DMS53 treated with DMSO at 0.1 percent for 48 hours (cell line): ENCODE measurements around the gene RAB17.

Experiments
- DNase-seq: peaks from one replicate; lab custom pipeline; 2025; ENCODE audit not compliant: unreplicated experiment; lab: John Stamatoyannopoulos, UW

Gene RAB17

GRCh38 chr2:237565974-237566373 is 24.6 kb downstream of the RAB17 start:
- no peak for DNase-seq

DNA sequence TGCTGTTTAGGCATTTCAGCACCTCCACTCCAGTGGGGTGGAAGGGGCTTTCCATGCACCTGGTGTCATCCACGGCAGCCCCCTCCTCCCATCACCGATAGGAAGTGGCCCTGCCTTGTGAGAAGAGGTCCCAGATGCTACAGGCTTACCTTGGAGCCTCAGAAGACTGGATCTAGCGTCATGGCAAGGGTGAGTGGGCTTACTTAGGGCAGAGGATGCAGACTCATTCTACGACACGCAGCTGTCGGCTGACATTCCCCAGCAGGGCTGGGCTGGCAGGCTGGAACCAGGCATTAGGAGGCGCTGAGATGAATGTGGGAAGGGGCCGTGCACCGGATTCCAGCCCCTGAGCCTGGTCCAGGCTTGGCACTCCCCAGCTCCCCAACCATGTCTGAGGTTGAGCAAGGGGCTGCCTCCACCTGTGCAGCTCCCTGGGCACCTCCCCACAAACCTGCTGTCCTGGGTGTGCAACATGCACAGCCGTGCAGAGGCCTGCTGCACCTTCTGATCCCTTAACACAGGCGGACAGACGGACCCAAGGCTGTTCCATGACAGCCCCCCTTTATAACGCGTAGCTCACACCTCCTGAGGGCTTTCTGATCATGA is 25.9 kb downstream of the RAB17 start:
- DNase-seq, result no peak

GRCh38 chr2:237563816-237564215 is 26.7 kb downstream of the RAB17 start:
- DNase-seq, result no peak

- no peak for DNase-seq
Measured at GRCh38 chr2:237561221-237561620, 29.3 kb downstream of the RAB17 start.

GRCh38 chr2:237558961-237559641 is 31.4 kb downstream of the RAB17 start:
- peak; percentile 42 for DNase-seq

- DNase-seq, result no peak
Measured at GRCh38 chr2:237557633-237558015, 32.9 kb downstream of the RAB17 start.

DNA sequence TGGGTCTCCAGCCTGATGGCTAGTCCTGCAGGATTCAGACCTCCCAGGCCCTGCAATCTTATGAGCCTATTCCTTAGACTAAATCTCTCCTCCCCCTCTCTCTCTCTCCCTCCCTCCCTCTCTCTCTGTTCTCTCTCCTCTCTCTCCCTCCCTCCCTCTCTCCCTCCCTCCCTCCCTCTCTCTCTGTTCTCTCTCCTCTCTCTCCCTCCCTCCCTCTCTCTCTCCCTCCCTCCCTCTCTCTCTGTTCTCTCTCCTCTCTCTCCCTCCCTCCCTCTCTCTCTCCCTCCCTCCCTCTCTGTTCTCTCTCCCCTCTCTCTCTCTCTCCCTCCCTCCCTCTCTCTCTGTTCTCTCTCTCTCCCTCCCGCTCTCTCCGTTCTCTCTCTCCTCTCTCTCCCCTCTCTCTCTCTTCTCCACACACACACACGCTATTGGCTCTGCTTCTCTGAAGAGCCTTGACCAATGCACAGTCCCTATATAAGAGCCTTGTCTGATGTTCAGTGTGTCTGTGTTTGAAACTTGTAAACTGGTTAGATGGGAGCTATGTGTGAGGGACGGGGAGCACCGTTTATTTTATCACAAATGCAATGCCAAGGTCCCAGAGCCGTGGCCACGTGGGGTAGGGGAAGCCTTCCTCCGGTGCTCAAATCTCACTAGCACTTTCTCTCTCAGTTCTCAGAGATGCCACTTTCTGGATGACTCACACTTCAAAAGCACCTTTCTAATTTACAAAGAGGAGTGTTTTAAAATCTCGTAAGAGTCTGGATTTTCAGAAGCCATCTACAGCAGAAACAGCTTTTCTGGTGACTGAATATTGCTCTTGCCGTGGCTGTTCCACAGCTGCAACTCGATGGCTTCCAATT is 33.5 kb downstream of the RAB17 start:
- no peak for DNase-seq

DNA sequence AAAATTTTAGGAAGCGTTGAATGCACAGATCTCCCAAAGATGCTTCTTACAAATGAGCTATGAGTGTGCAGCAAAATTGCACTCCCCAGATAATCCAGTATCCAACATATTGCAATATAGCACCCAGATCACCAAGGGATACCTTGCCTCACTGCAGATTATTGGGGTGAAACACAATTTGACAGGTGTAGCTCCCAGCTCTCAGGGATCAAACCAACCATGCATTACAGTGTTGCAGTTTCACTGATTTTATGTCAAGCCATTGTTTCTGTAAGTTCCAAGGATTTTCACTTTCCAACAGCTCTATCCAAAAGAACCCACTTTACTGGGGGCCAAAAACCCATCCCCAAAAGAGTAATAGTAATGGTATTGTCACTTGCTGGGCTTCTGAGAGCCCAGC is 35.0 kb downstream of the RAB17 start:
- DNase-seq, result no peak

DNA sequence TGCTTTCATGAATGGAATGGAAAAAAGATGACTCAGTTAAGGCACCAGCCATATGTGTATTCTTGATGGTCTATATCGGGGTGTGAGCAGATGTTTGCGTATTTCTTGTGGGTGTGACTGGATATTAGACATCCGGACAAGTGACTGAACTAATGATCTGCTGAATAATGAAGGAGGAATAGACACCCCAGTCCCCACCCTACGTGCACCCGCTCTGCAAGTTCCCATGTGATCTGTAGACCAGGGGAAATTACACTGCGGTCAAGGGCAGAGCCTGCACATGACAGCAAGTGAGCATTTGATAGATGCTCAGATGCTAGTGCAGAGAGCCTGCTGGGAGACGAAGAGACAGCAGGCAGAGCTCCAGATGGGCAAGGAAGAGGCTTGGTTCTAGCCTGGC is 36.6 kb downstream of the RAB17 start:
- no peak for DNase-seq

GRCh38 chr2:237552908-237553307 is 37.6 kb downstream of the RAB17 start:
- no peak for DNase-seq

- no peak for DNase-seq
Measured at GRCh38 chr2:237551071-237551574, 39.4 kb downstream of the RAB17 start.

DNA sequence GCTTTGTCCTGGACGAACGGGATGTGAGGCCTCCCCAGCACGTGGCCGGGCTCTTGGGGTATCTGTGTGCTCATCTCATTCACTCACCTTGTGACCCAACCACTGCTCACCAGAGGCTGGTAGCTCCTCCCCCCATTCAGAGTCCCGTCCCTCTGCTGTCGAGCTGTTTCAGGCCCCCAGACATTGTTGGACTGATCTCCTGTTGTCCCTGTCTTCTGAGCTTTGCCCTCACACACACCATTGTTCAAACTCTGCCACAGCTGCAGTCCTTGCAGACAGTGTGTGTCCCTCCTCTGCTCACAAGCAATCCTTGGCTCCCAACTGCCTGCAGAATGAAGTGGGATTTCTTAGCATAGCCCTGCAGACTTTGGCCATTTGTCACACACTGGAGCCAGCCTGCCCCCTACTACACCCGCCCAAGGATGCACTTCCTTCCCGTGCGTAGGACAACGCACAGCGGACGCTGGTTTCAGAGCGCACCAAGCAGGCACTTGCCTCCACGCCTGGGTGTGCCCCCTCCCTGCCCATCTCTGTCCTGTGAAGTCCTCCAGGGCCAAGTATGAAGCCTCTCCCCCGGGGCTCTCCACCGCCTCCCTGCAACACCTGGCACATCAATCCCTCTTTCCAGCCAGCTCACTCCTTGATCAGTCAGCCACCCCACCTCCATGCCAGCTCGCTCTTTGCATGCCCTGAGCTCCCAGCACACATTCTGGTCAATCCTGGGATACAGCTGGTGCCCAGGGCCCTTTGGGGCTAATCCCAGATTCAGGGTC is 40.7 kb downstream of the RAB17 start:
- DNase-seq, result no peak

DNA sequence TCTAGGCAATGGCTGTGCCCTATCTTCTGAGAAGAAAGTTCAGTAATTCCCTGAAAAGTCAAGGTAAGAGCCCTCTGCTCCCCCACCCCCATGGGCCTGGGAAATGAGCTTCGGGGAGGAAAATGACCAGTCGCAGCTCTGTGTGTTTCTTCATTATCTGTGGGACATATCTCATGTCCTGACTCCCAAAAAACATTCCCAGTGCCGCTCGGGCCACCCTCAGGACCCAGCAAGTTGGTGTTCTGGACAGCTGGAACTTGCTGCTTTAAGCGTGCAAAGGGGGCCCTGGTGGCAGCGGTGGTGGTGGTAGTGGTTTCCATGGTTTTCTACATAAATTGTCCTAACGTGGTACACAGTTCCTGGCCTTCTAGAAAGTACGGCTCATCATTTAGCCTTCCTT is 41.3 kb downstream of the RAB17 start:
- no peak for DNase-seq

- no peak for DNase-seq
Measured at GRCh38 chr2:237547841-237548416, 42.6 kb downstream of the RAB17 start.

- DNase-seq, result no peak
Measured at GRCh38 chr2:237546876-237547395, 43.6 kb downstream of the RAB17 start.

- DNase-seq, result no peak
Measured at GRCh38 chr2:237546040-237546875, 44.3 kb downstream of the RAB17 start.

DNA sequence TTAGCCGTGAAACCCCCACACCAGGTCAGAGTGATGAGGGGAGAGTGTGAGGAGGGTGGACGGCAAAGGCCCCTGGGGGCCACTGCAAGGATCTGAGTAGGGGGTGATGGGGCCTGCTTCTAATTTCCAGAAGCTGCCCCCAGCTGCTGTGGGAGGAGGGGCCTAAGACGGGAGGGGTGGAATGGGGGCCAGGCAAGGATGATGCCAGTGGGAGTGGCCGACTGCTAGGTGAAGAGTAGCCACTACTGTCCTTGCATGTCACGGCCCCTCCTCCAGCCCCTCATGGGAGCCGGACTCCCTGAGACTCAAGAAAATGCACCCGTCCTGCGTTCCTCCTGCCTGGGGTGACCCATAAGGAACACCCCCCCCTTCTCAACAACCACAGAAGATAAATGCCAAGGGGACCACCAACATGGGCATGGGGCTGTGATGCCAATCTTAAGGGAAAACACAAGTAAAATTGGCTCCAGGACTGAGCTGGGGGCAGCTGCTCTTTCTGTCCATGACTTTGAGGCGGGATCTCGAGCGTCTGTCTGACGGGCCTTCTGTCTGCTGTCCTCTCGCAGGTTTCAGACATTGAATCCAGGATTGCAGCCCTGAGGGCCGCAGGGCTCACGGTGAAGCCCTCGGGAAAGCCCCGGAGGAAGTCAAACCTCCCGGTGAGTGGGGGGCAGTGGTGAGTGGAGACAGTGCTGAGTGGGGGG is 48.4 kb downstream of the RAB17 start:
- no peak for DNase-seq

- no peak for DNase-seq
Measured at GRCh38 chr2:237541243-237541642, 49.3 kb downstream of the RAB17 start.

DNA sequence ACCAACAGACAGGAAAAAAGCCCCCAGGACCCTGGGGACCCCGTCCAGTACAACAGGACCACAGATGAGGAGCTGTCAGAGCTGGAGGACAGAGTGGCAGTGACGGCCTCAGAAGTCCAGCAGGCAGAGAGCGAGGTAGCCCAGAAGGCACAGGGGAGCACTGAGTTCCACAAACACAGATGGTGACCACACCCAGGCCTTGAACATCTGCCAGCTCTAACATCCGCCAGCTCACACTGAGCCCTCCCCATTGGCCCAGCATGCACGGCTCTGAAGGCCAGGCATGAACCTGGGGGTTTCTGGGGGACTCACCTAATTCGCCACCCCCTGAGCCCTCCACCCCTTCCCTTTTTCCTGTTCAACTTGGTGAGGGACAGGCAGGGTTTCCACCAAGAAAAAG is 49.7 kb downstream of the RAB17 start:
- DNase-seq, result no peak
